Neuronal stem cell (in vitro differentiated cells): ENCODE data around the gene NR5A1.

ENCODE experiments used
- DNase-seq: peaks from one replicate; pipeline ENCODE4 v3.0.0-alpha.2; 2013; ENCODE audit warnings: low spot score
- H2AFZ ChIP-seq: one replicate; pipeline ENCODE4 v1.6.1; 2013; ENCODE audit warnings: mild to moderate bottlenecking, low read length, inconsistent platforms
- H2AK5ac ChIP-seq: 2 replicates; pipeline ENCODE4 v1.6.1; 2013; ENCODE audit warnings: low read depth, mild to moderate bottlenecking, inconsistent platforms, low read length, moderate library complexity, mixed read lengths
- H2BK120ac ChIP-seq: 2 replicates; pipeline ENCODE4 v1.6.1; 2013; ENCODE audit warnings: low read depth, mild to moderate bottlenecking, inconsistent platforms, low read length, moderate library complexity, mixed read lengths
- H2BK12ac ChIP-seq: one replicate; pipeline ENCODE4 v1.6.1; 2013; ENCODE audit warnings: low read length, inconsistent platforms
- H2BK15ac ChIP-seq: 2 replicates; pipeline ENCODE4 v1.6.1; 2013; ENCODE audit warnings: mild to moderate bottlenecking, low read length, inconsistent platforms, mixed read lengths
- H2BK5ac ChIP-seq: one replicate; pipeline ENCODE4 v1.6.1; 2013; ENCODE audit warnings: inconsistent platforms, mild to moderate bottlenecking, low read length, moderate library complexity
- H3K14ac ChIP-seq: one replicate; pipeline ENCODE4 v1.6.1; 2013; ENCODE audit warnings: low read length, inconsistent platforms
- H3K18ac ChIP-seq: 2 replicates; pipeline ENCODE4 v1.6.1; 2013; ENCODE audit warnings: low read length, inconsistent platforms
- H3K23ac ChIP-seq: 2 replicates; pipeline ENCODE4 v1.6.1; 2013; ENCODE audit warnings: low read depth, mild to moderate bottlenecking, mixed read lengths, low read length, inconsistent platforms; ENCODE audit not compliant: poor library complexity
- H3K27ac ChIP-seq: replicated peaks from 3 replicates; pipeline ENCODE4 v1.5.1; 2013; ENCODE audit warnings: low read length, inconsistent platforms
- H3K27me3 ChIP-seq, 3 experiments: 2 replicates each; pipeline ENCODE4 v1.6.1; 2013; ENCODE audit warnings: low read length in 3 of 3, mild to moderate bottlenecking in 2 of 3, inconsistent platforms in 1 of 3, low read depth in 1 of 3, mixed read lengths in 1 of 3, moderate library complexity in 1 of 3; ENCODE audit not compliant: control insufficient read depth in 3 of 3, insufficient read depth in 3 of 3
- H3K36me3 ChIP-seq, 2 donors: replicated peaks in 1 of 2; 2 replicates each; pipeline ENCODE4 v1.6.1; 2013; ENCODE audit warnings: low read length in 2 of 2; ENCODE audit not compliant: control insufficient read depth in 2 of 2, insufficient read depth in 2 of 2
- H3K4ac ChIP-seq: 2 replicates; pipeline ENCODE4 v1.6.1; 2013; ENCODE audit warnings: inconsistent platforms, mild to moderate bottlenecking, low read length, moderate library complexity
- H3K4me1 ChIP-seq, 2 donors: 1 replicate in 1 of 2; 2 replicates in 1 of 2; pipeline ENCODE4 v1.6.1; 2013; ENCODE audit warnings: low read length in 2 of 2, low read depth in 1 of 2; ENCODE audit not compliant: control insufficient read depth in 2 of 2, insufficient read depth in 1 of 2
- H3K4me2 ChIP-seq: one replicate; pipeline ENCODE4 v1.6.1; 2013; ENCODE audit warnings: mild to moderate bottlenecking, low read length, inconsistent platforms; ENCODE audit not compliant: insufficient read depth, poor library complexity, severe bottlenecking
- H3K4me3 ChIP-seq, 2 donors: 2 replicates each; pipeline ENCODE4 v1.5.1; 2013; ENCODE audit warnings: low read length in 2 of 2, mild to moderate bottlenecking in 2 of 2, inconsistent platforms in 1 of 2, moderate library complexity in 1 of 2
- H3K79me1 ChIP-seq: one replicate; pipeline ENCODE4 v1.6.1; 2013; ENCODE audit warnings: low read depth, mild to moderate bottlenecking, inconsistent platforms, low read length, moderate library complexity
- H3K9ac ChIP-seq: one replicate; pipeline ENCODE4 v1.6.1; 2013; ENCODE audit warnings: mild to moderate bottlenecking, low read depth, low read length, inconsistent platforms; ENCODE audit not compliant: poor library complexity
- H3K9me3 ChIP-seq, 2 donors: replicated peaks in 1 of 2; 2 replicates each; pipeline versions ENCODE3 to v1.6.1; 2013; ENCODE audit warnings: low read length in 2 of 2, mild to moderate bottlenecking in 2 of 2, inconsistent platforms in 1 of 2, low read depth in 1 of 2, mixed read lengths in 1 of 2, moderate library complexity in 1 of 2; ENCODE audit not compliant: control insufficient read depth in 2 of 2, insufficient read depth in 1 of 2
- H4K8ac ChIP-seq: one replicate; pipeline ENCODE4 v1.6.1; 2013; ENCODE audit warnings: low read depth, mild to moderate bottlenecking, inconsistent platforms, low read length, moderate library complexity
- H4K91ac ChIP-seq: one replicate; pipeline ENCODE4 v1.6.1; 2013; ENCODE audit warnings: low read length, low read depth, mild to moderate bottlenecking, inconsistent platforms; ENCODE audit not compliant: poor library complexity
- WGBS, 2 donors: extraction: QIAGEN DNeasy Blood & Tissue Kit; methylation state at CpG; one replicate each; pipeline ENCODE4 v1.1.7; 2013; ENCODE audit warnings: missing lambda C conversion rate in 2 of 2, mixed read lengths in 1 of 2; ENCODE audit not compliant: insufficient read length in 2 of 2, insufficient replicate concordance in 1 of 2; ENCODE audit errors: extremely low coverage in 2 of 2; 5-methylcytosine and 5-hydroxymethylcytosine counted together

The NR5A1 gene

DNA sequence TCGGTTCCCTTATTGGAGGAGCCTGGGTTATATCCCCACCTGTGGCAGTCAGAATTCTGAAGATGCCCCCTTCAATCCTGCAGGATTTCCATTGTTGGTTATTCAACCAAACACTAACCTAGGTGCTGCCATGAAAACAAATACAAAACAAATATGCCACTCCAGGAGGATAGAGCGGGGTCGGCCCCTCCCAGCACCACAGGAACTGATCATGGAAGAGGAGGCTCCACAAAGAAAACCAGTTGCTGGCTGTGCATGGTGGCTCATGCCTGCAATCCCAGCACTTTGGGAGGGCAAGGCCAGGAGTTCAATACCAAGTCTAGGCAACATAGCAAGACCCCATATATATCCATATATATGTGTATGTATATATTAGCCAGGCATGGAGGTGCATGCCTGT is 70.1 kb downstream of the NR5A1 start:
- Histone ChIP-seq H3K27ac (no peak overlapping the region), H3K9me3 (no peaks in the 10 kb centered on the region), H3K4me2 (no peak overlapping the region), H3K36me3 (no peaks in the 10 kb centered on the region), H2BK15ac (no peak overlapping the region), H3K4me3 (no peak overlapping the region), H2AFZ (no peak overlapping the region), H3K79me1 (no peaks in the 10 kb centered on the region), H2BK12ac (no peak overlapping the region), H3K14ac (no peak overlapping the region), H3K18ac (no peak overlapping the region), H3K27me3 (peaks cover 0 to 26% (median 0%) of the 10 kb centered on the region in 3 experiments), H4K8ac (no peak overlapping the region), H2BK120ac (no peak overlapping the region), H2BK5ac (no peak overlapping the region), H4K91ac (no peak overlapping the region), H3K9ac (no peak overlapping the region), H3K4me1 (no peaks in the 10 kb centered on the region), H2AK5ac (no peak overlapping the region), H3K4ac (no peak overlapping the region), H3K23ac (no peak overlapping the region)
- no CpG with 5 or more reads among the region's 3 CpGs for WGBS, 2 donors
- no peak for DNase-seq

DNA sequence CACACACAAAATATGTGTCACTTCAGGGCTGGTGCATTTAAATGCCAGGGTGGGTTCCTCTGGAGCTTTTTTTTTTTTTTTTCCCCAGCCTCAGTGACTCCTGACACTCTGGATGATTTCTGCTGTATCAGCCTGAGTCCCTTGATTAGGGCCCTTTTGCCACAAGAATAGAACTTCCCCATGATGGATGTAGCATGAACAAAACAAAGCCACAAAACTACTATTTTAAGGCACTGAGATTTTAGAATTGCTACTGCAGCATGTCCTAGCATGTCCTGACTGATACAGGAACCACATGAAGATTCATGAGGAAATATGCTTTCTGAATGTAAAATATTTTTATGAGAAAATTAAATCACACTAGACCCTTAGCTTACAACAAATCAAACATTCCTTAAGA is 70.9 kb downstream of the NR5A1 start:
- Histone ChIP-seq H3K23ac (no peak overlapping the region), H2AK5ac (no peak overlapping the region), H3K9ac (no peak overlapping the region), H4K91ac (no peak overlapping the region), H3K18ac (no peak overlapping the region), H2BK5ac (no peak overlapping the region), H3K27ac (no peak overlapping the region), H2AFZ (no peak overlapping the region), H3K36me3 (no peaks in the 10 kb centered on the region), H4K8ac (no peak overlapping the region), H3K4me1 (peaks cover 0 to 3% of the 10 kb centered on the region in 2 donors), H3K14ac (no peak overlapping the region), H2BK120ac (no peak overlapping the region), H2BK15ac (no peak overlapping the region), H3K4me3 (no peak overlapping the region), H2BK12ac (no peak overlapping the region), H3K27me3 (peaks cover 0 to 27% (median 0%) of the 10 kb centered on the region in 3 experiments), H3K4ac (no peak overlapping the region), H3K9me3 (no peaks in the 10 kb centered on the region), H3K79me1 (no peaks in the 10 kb centered on the region), H3K4me2 (no peak overlapping the region)
- no peak for DNase-seq
